Bronchial epithelial cell (primary cell): ENCODE results near the gene RNASEL. TPM values are rescaled to one million over a fixed set of nuclear protein-coding genes. Genes with fewer than 3 reads are reported as not detected.

Experiments used
- DNase-seq: peaks from one replicate; pipeline ENCODE4 v3.0.0-alpha.2; 2010; ENCODE audit warnings: low read depth
- FAIRE-seq: peaks from 2 replicates; lab custom pipeline; 2011; peaks lifted over from hg19 to GRCh38; lab: Jason Lieb, UNC
- H3K27me3 ChIP-seq: 2 replicates; pipeline ENCODE4 v1.5.1; 2011; ENCODE audit warnings: low read length; ENCODE audit not compliant: control insufficient read depth, insufficient read depth
- H3K36me3 ChIP-seq: 2 replicates; pipeline ENCODE4 v1.5.1; 2011; ENCODE audit warnings: low read length; ENCODE audit not compliant: control insufficient read depth, insufficient read depth
- H3K4me3 ChIP-seq: 2 replicates; pipeline ENCODE4 v1.5.1; 2011; ENCODE audit warnings: mild to moderate bottlenecking, low read depth, low read length, control low read depth
- total RNA-seq: library from RNA; depleted of rRNA; stranded (reverse); fragments of >200 nt; gene quantifications from 2 replicates; pipeline ENCODE4 v1.2.1, GENCODE V29; 2014
- TF ChIP-seq, protein P1 (sequence below): IDR thresholded peaks from 2 replicates; pipeline ENCODE4 v1.5.1; 2011; ENCODE audit warnings: mild to moderate bottlenecking, moderate library complexity, low read length, control low read depth, inconsistent platforms; ENCODE audit not compliant: insufficient read depth, severe bottlenecking

RNASEL gene
- total RNA-seq, 1 donor from 2014 or later, result 3.2 TPM

DNA sequence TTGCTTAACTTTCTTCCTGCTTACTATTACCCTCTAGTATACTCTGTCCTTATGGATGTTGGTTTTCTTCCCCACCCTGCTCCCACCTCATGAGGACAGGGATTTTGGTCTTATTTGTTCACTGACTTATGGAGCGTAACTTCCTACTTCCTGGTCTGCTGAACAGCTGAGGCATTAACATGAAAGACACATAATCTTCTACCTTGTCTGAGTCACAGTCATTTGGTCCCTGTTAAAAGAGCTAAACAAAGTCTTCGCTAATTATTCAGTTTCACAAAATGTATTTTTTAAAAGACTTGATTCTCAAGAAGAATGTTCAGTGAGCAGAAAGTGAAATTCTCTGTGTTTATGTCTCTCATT is 18.5 kb downstream of the RNASEL start:
- Histone ChIP-seq H3K4me3 (no peak overlapping the region), H3K27me3 (no peaks in the 10 kb centered on the region), H3K36me3 (no peaks in the 10 kb centered on the region)
- DNase-seq (peak; percentile 21), FAIRE-seq (no peak)
- TF ChIP-seq, protein P1, sequence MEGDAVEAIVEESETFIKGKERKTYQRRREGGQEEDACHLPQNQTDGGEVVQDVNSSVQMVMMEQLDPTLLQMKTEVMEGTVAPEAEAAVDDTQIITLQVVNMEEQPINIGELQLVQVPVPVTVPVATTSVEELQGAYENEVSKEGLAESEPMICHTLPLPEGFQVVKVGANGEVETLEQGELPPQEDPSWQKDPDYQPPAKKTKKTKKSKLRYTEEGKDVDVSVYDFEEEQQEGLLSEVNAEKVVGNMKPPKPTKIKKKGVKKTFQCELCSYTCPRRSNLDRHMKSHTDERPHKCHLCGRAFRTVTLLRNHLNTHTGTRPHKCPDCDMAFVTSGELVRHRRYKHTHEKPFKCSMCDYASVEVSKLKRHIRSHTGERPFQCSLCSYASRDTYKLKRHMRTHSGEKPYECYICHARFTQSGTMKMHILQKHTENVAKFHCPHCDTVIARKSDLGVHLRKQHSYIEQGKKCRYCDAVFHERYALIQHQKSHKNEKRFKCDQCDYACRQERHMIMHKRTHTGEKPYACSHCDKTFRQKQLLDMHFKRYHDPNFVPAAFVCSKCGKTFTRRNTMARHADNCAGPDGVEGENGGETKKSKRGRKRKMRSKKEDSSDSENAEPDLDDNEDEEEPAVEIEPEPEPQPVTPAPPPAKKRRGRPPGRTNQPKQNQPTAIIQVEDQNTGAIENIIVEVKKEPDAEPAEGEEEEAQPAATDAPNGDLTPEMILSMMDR, result no peak

DNA sequence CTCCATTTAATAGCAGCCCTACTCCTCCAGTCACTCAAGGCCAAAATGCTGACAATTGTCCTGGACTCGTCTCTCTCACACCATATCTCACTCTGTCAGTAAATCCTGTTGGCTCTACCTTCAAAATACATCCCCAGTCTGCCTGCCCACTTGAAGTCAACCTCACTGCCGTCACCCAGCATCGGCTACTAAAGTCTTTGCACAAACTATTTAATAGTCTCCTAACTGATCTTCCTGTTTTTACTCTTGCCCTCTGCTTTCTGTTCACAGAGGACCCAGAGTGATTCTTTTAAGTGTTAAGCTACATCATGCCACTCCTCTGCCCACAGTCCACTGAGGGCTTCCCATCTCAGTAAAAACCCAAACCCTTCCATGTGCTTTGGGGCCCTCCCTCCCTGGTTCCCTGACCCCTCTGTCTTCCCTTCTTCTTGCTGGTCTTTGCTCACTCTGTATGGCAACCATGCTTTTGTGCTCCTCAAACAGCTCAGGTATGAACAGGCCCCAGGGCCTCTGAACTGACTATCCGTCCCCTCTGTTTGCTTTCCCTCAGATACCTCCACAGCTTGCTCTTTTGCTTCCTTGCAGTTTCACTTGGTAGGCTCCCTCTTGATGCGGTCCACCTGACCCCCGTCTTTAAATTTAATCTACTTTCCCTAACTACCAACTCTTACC is 19.0 kb downstream of the RNASEL start:
- TF ChIP-seq, protein P1, result no peak
- no peak overlapping the region for H3K4me3 ChIP-seq
- H3K27me3 ChIP-seq, result no peaks in the 10 kb centered on the region
- no peak for DNase-seq
- no peak for FAIRE-seq
- no peaks in the 10 kb centered on the region for H3K36me3 ChIP-seq

DNA sequence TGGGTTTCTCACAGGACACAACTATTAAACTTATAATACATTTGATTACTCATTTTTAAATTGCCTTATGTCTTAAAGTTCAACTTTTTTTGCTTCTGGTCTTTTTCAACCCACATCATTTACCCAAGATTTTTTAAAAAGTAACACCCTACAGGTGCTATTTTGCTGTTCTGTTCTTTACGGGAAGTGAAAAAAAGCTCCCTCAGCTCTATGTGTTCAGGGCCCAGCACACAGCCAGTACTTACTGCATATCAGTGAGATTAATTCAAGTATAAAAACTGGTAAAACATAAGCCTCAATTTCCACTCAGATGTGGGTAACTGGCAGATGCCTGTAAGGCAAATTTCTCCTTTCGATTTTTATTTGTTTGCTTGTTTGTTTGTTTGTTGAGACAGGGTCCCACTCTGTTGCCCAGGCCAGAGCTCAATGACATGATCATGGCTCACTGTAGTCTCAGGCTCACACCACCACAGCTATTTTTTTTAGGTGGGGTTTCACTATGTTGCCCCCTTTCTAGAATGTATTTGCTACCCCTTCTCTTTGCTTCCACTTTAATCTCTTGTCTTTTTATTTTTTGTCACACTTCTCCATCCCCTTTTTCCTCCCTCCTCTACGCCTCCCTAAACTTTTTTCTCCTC is 20.3 kb downstream of the RNASEL start:
- H3K36me3 ChIP-seq, result no peaks in the 10 kb centered on the region
- FAIRE-seq (no peak), DNase-seq (no peak)
- H3K4me3 ChIP-seq, result no peak overlapping the region
- TF ChIP-seq, protein P1, result no peak
- no peaks in the 10 kb centered on the region for H3K27me3 ChIP-seq

- no peak overlapping the region for H3K4me3 ChIP-seq
- H3K27me3 ChIP-seq, result no peaks in the 10 kb centered on the region
- FAIRE-seq (no peak), DNase-seq (peak; percentile 50)
- H3K36me3 ChIP-seq, result no peaks in the 10 kb centered on the region
- TF ChIP-seq, protein P1, result no peak
These were observed 21.4 kb downstream of the RNASEL start for GRCh38 chr1:182567629-182568028.

GRCh38 chr1:182565537-182565936 is 23.5 kb downstream of the RNASEL start:
- Histone ChIP-seq H3K4me3 (no peak overlapping the region), H3K36me3 (no peaks in the 10 kb centered on the region), H3K27me3 (no peaks in the 10 kb centered on the region)
- DNase-seq, result no peak
- TF ChIP-seq, protein P1, result no peak
- no peak for FAIRE-seq
